Fibroblast of pulmonary artery (primary cell): ENCODE results near the gene LCK.

Source experiments
- DNase-seq: peaks from one replicate; pipeline ENCODE4 v3.0.0-alpha.2; 2010; ENCODE audit warnings: low read depth
- H3K4me3 ChIP-seq: replicated peaks from 2 replicates; pipeline ENCODE4 v1.5.1; 2011; ENCODE audit warnings: low read depth, mild to moderate bottlenecking, control low read depth, low read length, moderate library complexity
- TF ChIP-seq, protein P1 (sequence below): IDR thresholded peaks from 2 replicates; pipeline ENCODE4 v1.5.1; 2011; ENCODE audit warnings: mild to moderate bottlenecking, control low read depth, low read length, inconsistent platforms; ENCODE audit errors: missing control alignments

LCK gene

DNA sequence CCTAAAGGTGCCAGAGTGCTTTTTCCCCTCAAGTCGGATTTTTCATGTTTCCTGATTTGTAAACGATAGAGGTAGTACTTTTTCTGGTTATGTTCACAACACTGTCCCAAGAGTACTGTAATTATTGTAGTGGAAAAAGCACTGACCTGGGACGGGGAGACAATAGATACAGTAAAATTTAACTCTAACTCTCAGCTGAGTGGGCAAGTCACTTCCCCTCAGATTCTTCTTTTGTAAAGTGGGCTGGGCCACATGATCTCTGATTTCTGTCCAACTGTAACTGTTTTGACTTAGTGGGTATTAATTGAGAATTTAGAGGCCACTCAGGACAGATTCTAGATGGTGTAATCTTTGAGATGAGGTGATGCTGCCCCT lies 65.8 kb downstream of the LCK start:
- TF ChIP-seq, protein P1, sequence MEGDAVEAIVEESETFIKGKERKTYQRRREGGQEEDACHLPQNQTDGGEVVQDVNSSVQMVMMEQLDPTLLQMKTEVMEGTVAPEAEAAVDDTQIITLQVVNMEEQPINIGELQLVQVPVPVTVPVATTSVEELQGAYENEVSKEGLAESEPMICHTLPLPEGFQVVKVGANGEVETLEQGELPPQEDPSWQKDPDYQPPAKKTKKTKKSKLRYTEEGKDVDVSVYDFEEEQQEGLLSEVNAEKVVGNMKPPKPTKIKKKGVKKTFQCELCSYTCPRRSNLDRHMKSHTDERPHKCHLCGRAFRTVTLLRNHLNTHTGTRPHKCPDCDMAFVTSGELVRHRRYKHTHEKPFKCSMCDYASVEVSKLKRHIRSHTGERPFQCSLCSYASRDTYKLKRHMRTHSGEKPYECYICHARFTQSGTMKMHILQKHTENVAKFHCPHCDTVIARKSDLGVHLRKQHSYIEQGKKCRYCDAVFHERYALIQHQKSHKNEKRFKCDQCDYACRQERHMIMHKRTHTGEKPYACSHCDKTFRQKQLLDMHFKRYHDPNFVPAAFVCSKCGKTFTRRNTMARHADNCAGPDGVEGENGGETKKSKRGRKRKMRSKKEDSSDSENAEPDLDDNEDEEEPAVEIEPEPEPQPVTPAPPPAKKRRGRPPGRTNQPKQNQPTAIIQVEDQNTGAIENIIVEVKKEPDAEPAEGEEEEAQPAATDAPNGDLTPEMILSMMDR: no peak
- DNase-seq: no peak
- no peak overlapping the region for H3K4me3 ChIP-seq

DNA sequence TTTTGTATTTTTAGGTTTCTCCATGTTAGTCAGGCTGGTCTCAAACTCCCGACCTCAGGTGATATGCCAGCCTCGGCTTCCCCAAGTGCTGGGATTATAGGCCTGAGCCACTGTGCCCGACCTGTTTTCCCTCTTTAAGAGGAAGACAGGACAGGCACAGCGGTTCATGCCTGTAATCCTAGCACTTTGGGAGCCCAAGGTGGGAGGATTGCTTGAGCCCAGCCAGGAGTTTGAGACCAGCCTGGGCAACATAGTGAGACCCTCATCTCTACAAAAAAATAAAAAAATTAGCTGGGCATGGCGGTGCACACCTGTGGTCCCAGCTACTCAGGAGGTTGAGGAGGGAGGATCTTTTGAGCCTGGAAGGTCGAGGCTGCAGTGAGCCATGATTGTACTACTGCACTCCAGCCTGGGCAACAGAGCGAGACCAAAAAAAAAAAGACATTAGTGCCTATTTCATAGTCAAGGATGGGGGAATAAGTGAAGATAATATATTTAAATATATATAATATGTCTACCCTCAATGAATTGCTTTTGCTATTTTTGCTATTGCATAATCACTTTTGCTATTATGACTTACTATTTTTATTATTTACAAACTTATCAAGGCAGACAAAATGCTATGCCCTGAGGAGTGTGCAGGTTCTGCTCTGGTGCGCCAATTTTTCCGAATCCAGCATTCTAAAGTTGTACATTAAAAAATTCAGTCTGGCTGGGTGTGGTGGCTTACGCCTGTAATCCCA lies 67.2 kb downstream of the LCK start:
- TF ChIP-seq, protein P1: no peak

DNA sequence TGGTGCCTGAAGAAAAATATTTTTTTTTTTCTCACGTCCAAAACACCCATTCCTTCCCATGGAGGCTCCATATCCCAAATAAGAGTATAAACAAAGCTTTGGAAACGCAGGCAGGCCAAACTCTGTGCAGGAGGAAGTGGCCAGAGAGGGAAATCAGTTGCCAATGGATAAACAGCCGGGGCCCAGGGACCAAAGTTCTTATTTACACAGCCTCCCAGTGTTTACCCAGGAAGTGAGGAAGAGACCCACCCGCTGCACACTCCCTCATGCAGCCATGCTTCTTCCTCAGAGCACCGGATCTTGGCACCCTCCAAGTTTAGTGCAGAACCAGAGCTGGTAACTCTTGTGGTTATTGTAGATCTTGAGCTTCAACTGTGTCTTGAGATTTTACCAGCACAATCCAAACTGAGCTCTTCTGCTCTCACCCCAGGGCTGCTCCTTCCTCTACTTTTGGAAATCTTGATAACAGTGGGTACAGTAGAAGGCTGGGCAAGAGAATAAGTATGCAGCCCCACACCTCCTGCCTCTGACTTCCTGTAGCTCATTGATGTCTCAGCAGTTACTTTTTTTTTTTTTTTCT lies 70.7 kb downstream of the LCK start:
- H3K4me3 ChIP-seq: no peak overlapping the region
- TF ChIP-seq, protein P1: no peak
- DNase-seq: no peak

More for the DNA sequence above, 67.2 kb downstream of the LCK start:
- H3K4me3 ChIP-seq: no peak overlapping the region
- no peak for DNase-seq

DNA sequence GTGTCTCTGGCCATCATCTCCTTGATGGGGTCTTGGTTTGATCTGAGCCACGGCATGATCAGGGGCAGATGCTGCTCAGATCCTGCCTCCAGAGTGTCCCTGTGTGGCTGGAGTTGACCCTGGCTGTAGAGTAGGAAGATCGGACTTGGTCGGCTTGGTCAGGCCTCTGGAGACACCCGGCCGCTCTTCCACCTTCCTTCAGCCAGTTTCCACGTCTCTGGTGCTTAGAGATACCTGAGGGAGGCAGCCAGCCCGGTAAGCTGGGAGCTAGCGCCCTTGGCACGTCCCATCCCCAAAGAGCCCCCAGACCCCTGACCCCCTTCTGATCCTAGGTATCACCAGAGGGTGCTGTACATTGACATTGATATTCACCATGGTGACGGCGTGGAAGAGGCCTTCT lies 76.1 kb downstream of the LCK start:
- TF ChIP-seq, protein P1: no peak
- H3K4me3 ChIP-seq: no peak overlapping the region
- no peak for DNase-seq

DNA sequence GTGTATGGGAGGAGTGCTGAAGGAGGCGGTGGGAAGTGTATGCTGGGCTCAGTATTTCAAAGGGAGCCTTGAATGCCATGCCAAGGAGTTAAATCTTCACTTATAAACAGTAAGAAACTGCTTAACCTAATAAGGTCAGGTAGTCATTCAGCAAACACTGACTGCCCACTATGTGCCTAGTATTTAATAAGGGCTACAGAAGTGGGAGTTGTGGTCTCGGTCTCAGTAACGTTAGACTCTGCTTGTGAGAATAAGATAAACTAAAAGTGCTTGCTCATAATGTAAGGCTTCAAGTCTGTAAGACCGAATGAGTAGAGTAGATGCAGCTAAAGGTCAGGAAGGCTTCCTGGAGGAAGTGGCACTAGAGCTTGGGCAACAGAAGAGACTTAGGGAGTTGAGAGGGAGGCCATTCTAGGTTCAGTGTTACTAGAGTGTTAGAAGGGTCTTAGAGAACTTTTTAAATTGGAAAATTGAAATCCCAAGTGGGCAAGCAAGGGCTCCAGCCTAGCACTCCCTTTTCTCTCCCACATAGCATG lies 78.9 kb downstream of the LCK start:
- H3K4me3 ChIP-seq: no peak overlapping the region
- DNase-seq: no peak
- TF ChIP-seq, protein P1: no peak

DNA sequence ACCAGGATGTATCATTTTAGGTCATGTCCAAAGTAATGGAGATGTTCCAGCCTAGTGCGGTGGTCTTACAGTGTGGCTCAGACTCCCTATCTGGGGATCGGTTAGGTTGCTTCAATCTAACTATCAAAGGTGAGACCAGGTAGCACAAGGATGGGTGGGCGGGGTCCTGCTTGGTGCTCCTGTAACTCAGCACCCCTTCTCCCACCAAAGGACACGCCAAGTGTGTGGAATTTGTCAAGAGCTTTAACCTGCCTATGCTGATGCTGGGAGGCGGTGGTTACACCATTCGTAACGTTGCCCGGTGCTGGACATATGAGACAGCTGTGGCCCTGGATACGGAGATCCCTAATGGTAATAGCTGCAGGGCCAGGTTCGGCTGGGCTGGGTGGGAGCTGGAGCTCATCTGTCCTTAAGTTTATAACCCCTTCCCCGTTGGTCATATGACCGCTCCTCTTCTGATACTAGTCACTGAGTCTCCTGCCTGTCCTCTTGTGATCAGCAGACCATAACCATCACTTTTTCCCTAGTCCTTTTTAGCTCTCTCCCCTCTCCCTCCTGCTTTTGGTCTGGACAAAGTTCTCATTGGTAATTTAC lies 79.6 kb downstream of the LCK start:
- no peak overlapping the region for H3K4me3 ChIP-seq
- DNase-seq: no peak
- TF ChIP-seq, protein P1: no peak
